ENCODE results near the gene AK1.
A peak's percentile ranks its signal among the peaks of the same experiment; 100 is the strongest.

The AK1 gene

GRCh38 chr9:127874301-127875221, 2.9 kb downstream of the AK1 start:
- TF ChIP-seq, protein P1, sequence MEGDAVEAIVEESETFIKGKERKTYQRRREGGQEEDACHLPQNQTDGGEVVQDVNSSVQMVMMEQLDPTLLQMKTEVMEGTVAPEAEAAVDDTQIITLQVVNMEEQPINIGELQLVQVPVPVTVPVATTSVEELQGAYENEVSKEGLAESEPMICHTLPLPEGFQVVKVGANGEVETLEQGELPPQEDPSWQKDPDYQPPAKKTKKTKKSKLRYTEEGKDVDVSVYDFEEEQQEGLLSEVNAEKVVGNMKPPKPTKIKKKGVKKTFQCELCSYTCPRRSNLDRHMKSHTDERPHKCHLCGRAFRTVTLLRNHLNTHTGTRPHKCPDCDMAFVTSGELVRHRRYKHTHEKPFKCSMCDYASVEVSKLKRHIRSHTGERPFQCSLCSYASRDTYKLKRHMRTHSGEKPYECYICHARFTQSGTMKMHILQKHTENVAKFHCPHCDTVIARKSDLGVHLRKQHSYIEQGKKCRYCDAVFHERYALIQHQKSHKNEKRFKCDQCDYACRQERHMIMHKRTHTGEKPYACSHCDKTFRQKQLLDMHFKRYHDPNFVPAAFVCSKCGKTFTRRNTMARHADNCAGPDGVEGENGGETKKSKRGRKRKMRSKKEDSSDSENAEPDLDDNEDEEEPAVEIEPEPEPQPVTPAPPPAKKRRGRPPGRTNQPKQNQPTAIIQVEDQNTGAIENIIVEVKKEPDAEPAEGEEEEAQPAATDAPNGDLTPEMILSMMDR (IDR thresholded peaks at IDR 0.05; ENCODE audit: low read depth, low read length): no peak
- Histone ChIP-seq H3K36me3 (peaks cover 43% of the 10 kb centered on the region), H3K4me3 (ENCODE audit: low read depth, low read length) (no peak overlapping the region), H3K27ac (no peak overlapping the region), H3K9me3 (ENCODE audit: severe bottlenecking) (no peaks in the 10 kb centered on the region), H3K27me3 (ENCODE audit: insufficient read depth, low read depth, severe bottlenecking) (no peaks in the 10 kb centered on the region)
- DNase-seq: no peak

DNA sequence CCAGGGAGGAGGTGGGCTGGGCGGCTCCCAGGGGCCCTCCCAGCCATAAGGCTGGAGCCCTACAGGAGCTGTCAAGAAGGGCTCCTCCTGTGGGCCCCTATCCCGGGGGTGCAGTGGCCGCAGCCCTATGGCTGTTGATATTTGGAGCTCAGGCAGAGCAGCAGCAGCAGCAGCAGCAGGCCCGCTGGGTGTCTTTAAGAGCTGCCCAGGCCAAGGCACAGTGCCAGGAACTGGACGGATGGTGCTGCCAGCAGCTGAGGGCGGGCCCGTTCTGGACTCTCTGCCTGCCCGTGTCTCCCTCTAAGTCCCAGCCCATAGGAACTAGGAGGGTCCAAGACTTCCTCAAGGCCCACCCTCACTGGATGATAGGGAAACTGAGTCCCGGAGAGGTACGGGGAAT, 3.6 kb downstream of the AK1 start:
- peaks cover 47% of the 10 kb centered on the region for H3K36me3 ChIP-seq
- H3K4me3 ChIP-seq (ENCODE audit: low read depth, low read length): no peak overlapping the region
- no peaks in the 10 kb centered on the region for H3K27me3 ChIP-seq (ENCODE audit: insufficient read depth, low read depth, severe bottlenecking)
- no peak overlapping the region; the same call in 1 of the 2 replicates for H3K27ac ChIP-seq
- no peaks in the 10 kb centered on the region for H3K9me3 ChIP-seq (ENCODE audit: severe bottlenecking)
- TF ChIP-seq, protein P1 (IDR thresholded peaks at IDR 0.05; ENCODE audit: low read depth, low read length): no peak
- DNase-seq: no peak

DNA sequence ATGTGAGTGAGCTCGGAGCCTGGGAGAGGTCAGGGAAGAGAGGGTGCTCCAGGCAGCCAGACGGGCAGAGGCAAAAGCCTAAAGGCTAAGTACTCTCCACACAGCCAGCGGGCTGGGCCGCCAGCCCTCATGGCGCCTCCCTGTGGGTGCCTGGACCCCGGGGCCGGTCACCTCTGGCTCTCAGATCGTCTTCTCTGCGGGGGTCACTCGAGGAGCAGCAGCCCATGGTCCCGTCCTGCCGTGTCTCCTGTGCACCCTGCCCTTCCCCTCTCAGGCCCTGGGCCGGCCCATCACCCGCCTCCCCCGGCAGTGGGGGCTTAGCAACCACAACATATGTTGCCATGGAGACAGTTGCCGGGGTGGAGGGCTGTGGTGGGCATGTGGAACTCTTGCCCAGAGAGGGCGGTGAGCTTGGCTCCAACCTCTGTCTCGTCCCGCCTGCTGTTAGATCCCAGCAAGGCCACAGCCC, 4.2 kb downstream of the AK1 start:
- peaks cover 54% of the 10 kb centered on the region for H3K36me3 ChIP-seq
- no peaks in the 10 kb centered on the region for H3K9me3 ChIP-seq (ENCODE audit: severe bottlenecking)
- no peak overlapping the region for H3K4me3 ChIP-seq (ENCODE audit: low read depth, low read length)
- TF ChIP-seq, protein P1 (IDR thresholded peaks at IDR 0.05; ENCODE audit: low read depth, low read length): no peak
- DNase-seq: no peak
- no peaks in the 10 kb centered on the region for H3K27me3 ChIP-seq (ENCODE audit: insufficient read depth, low read depth, severe bottlenecking)
- peak overlapping the region; percentile 16 for H3K27ac ChIP-seq

GRCh38 chr9:127872369-127873222, 4.9 kb downstream of the AK1 start:
- Histone ChIP-seq H3K36me3 (peaks cover 59% of the 10 kb centered on the region), H3K9me3 (ENCODE audit: severe bottlenecking) (no peaks in the 10 kb centered on the region), H3K27me3 (ENCODE audit: insufficient read depth, low read depth, severe bottlenecking) (no peaks in the 10 kb centered on the region), H3K27ac (peak overlapping the region; percentile 16; the same call in 1 of the 2 replicates), H3K4me3 (ENCODE audit: low read depth, low read length) (no peak overlapping the region)
- TF ChIP-seq, protein P1 (IDR thresholded peaks at IDR 0.05; ENCODE audit: low read depth, low read length): no peak
- DNase-seq: no peak

GRCh38 chr9:127871531-127871930, 5.9 kb downstream of the AK1 start:
- Histone ChIP-seq H3K27me3 (ENCODE audit: insufficient read depth, low read depth, severe bottlenecking) (no peaks in the 10 kb centered on the region), H3K9me3 (ENCODE audit: severe bottlenecking) (no peaks in the 10 kb centered on the region), H3K4me3 (ENCODE audit: low read depth, low read length) (no peak overlapping the region), H3K27ac (no peak overlapping the region), H3K36me3 (peaks cover 63% of the 10 kb centered on the region)
- DNase-seq: no peak
- TF ChIP-seq, protein P1 (IDR thresholded peaks at IDR 0.05; ENCODE audit: low read depth, low read length): no peak
